A549 (cell line): ENCODE measurements around the gene CDKN2AIPNL. TPM values are rescaled to one million over a fixed set of nuclear protein-coding genes. Genes with fewer than 3 reads are reported as not detected.
"Not testable (repeated sequence)": the region's sequence is repeated elsewhere in the genome, so short reads cannot be mapped to it uniquely, and the experiment has no call there.

Source experiments
- ATAC-seq, 2 experiments: fragments of 200-7000 bp in 1 of 2; fragments of >200 bp in 1 of 2; cut with Nextera tagmentation in 1 of 2; cut with Tn5 transposase in 1 of 2; 3 replicates each; pipeline versions ENCODE4 v1.8.0 to v1.9.1; 2018 to 2020; ENCODE audit warnings: mild to moderate bottlenecking in 1 of 2, moderate library complexity in 1 of 2
- CTCF ChIA-PET: fragments of 300-600 bp; sonication (Branson Sonifier 250); formaldehyde crosslinking; extraction: SDS; loops from one replicate; lab custom pipeline; 2021; ENCODE audit warnings: antibody characterized with exemption, inconsistent platforms; lab: Yijun Ruan, JAX
- POLR2A ChIA-PET: fragments of 350-600 bp; formaldehyde crosslinking; extraction: SDS; loops from one replicate; lab custom pipeline; 2021; ENCODE audit warnings: antibody characterized with exemption, inconsistent platforms; lab: Yijun Ruan, JAX
- DNase-seq, 2 experiments: peaks; one replicate each; pipeline versions ENCODE4 v3.0.0 to v3.0.0-alpha.2; 2011 to 2016; ENCODE audit warnings: low read depth in 1 of 2, low spot score in 1 of 2
- FAIRE-seq: peaks from 2 replicates; lab custom pipeline; 2011; peaks lifted over from hg19 to GRCh38; lab: Jason Lieb, UNC
- H3K27ac ChIP-seq, 2 experiments: fragments of >200 bp; sonication (Bioruptor Twin); formaldehyde crosslinking; 3 replicates each; pipeline ENCODE4 v1.5.1; 2016 to 2017
- H3K4me1 ChIP-seq: fragments of >200 bp; sonication (Bioruptor Twin); formaldehyde crosslinking; 3 replicates; pipeline ENCODE4 v1.6.1; 2016
- H3K4me2 ChIP-seq: fragments of >200 bp; sonication (Bioruptor Twin); formaldehyde crosslinking; 3 replicates; pipeline ENCODE4 v1.6.1; 2016
- H3K4me3 ChIP-seq: fragments of >200 bp; sonication (Bioruptor Twin); formaldehyde crosslinking; 3 replicates; pipeline ENCODE4 v1.5.1; 2016
- H3K9me3 ChIP-seq: fragments of >200 bp; sonication (Bioruptor Twin); formaldehyde crosslinking; 3 replicates; pipeline ENCODE4 v1.6.1; 2016
- BCL3 ChIP-seq: fragments of >200 bp; sonication (Bioruptor Twin); formaldehyde crosslinking; IDR thresholded peaks from 3 replicates; pipeline ENCODE4 v1.6.1; 2016
- BHLHE40 ChIP-seq: IDR thresholded peaks from 2 replicates; pipeline ENCODE4 v1.6.1; 2012; ENCODE audit warnings: low read depth, low read length, inconsistent platforms
- CBX8 ChIP-seq: fragments of 200-600 bp; sonication (generic); IDR thresholded peaks from 2 replicates; pipeline ENCODE4 v1.6.1; 2016
- CTCF ChIP-seq: fragments of >200 bp; sonication (Bioruptor Twin); formaldehyde crosslinking; IDR thresholded peaks from 3 replicates; pipeline ENCODE4 v1.5.1; 2016
- EHMT2 ChIP-seq: fragments of 200-600 bp; sonication (generic); IDR thresholded peaks from 2 replicates; pipeline ENCODE4 v1.6.1; 2016; ENCODE audit warnings: antibody characterized with exemption, low read depth, mild to moderate bottlenecking, moderate library complexity
- EP300 ChIP-seq, 2 experiments: fragments of >200 bp; sonication (Bioruptor Twin); formaldehyde crosslinking; IDR thresholded peaks; 2 replicates in 1 of 2; 3 replicates in 1 of 2; pipeline ENCODE4 v1.6.1; 2016 to 2017
- FOSL2 ChIP-seq, 2 experiments: fragments of 450-650 bp in 1 of 2; fragments of >200 bp in 1 of 2; sonication (Bioruptor Twin) in 1 of 2; formaldehyde crosslinking; IDR thresholded peaks; 2 replicates each; pipeline versions ENCODE4 v1.5.0 to v1.6.1; 2016 to 2020; ENCODE audit warnings: mild to moderate bottlenecking in 1 of 2, moderate library complexity in 1 of 2
- FOXS1 ChIP-seq: fragments of 250-450 bp; sonication (Bioruptor Pico); IDR thresholded peaks from 2 replicates; pipeline ENCODE4 v1.5.0; 2020; ENCODE audit warnings: mild to moderate bottlenecking, moderate library complexity
- HDAC2 ChIP-seq: fragments of 200-600 bp; sonication (generic); IDR thresholded peaks from 2 replicates; pipeline ENCODE4 v1.6.1; 2016
- HES2 ChIP-seq: fragments of >200 bp; sonication (Bioruptor Twin); formaldehyde crosslinking; IDR thresholded peaks from 2 replicates; pipeline ENCODE4 v1.6.1; 2016
- JUNB ChIP-seq: fragments of >200 bp; sonication (Bioruptor Twin); formaldehyde crosslinking; IDR thresholded peaks from 2 replicates; pipeline ENCODE4 v1.6.1; 2016
- KDM5A ChIP-seq: fragments of 200-600 bp; sonication (generic); IDR thresholded peaks from 2 replicates; pipeline ENCODE4 v1.6.1; 2016; ENCODE audit warnings: antibody characterized with exemption, mild to moderate bottlenecking
- MAFK ChIP-seq: fragments of 450-650 bp; IDR thresholded peaks from 2 replicates; pipeline ENCODE4 v1.6.1; 2014; ENCODE audit not compliant: partially characterized antibody
- NFE2L2 ChIP-seq: fragments of 150-350 bp; conservative IDR thresholded peaks from 2 replicates; pipeline ENCODE4 v1.6.1; 2014; ENCODE audit warnings: low read length
- RARB ChIP-seq: fragments of 250-450 bp; sonication (Bioruptor Pico); IDR thresholded peaks from 2 replicates; pipeline ENCODE4 v1.8.0; 2021; ENCODE audit warnings: mild to moderate bottlenecking, moderate library complexity
- SREBF2 ChIP-seq: fragments of 450-650 bp; IDR thresholded peaks from 2 replicates; pipeline ENCODE4 v1.6.1; 2014; ENCODE audit warnings: mild to moderate bottlenecking, moderate library complexity
- USF2 ChIP-seq: fragments of 450-650 bp; IDR thresholded peaks from 2 replicates; pipeline ENCODE4 v1.6.1; 2014; ENCODE audit warnings: antibody characterized with exemption
- WGBS: methylation state at CpG from one replicate; pipeline ENCODE4 v1.1.6; 2017; ENCODE audit errors: missing lambda C conversion rate; 5-methylcytosine and 5-hydroxymethylcytosine counted together
- polyA plus RNA-seq, 4 experiments: library from polyadenylated mRNA; depleted of rRNA in 3 of 4; stranded (reverse); fragments of >200 nt; fragmentation: RNase III in 1 of 4; extraction: RNeasy Plus Mini Kit Qiagen cat#74134 plus additional on column Dnase treatment in 1 of 4; gene quantifications; 2 replicates in 3 of 4; 3 replicates in 1 of 4; pipeline ENCODE4 v1.2.3, GENCODE V29; 2011 to 2017

Gene CDKN2AIPNL
- polyA plus RNA-seq, 2 of the 4 experiments (the other 2 are of a cell fraction) = 48.0 to 49.9 TPM

- Histone ChIP-seq H3K4me3 (no peak overlapping the region), H3K27ac (no peak overlapping the region), H3K4me1 (peaks cover 4% of the 10 kb centered on the region; the same call in 1 of the 3 replicates), H3K4me2 (no peak overlapping the region), H3K9me3 (peaks cover 3% of the 10 kb centered on the region; the same call in 1 of the 3 replicates)
- no peak for FAIRE-seq
- 69% methylated on average over 2 of the region's 2 CpGs for WGBS
- ChIA-PET CTCF (interaction anchor here (0.5 kb wide), 1 partner anchor 11 kb away, joined by 3 read pairs; no protein-coding TSS in a partner anchor), POLR2A (no interaction called here)
- TF ChIP-seq FOXS1 (no peak), JUNB (no peak), SREBF2 (no peak), HES2 (no peak), HDAC2 (no peak), MAFK (no peak), CBX8 (no peak), NFE2L2 (no peak), RARB (CRISPR knock-in tag) (no peak), BHLHE40 (no peak)
- no peak for DNase-seq
- no peak for ATAC-seq
Observed at GRCh38 chr5:134423376-134423775, 11.7 kb upstream of the CDKN2AIPNL start.

GRCh38 chr5:134422791-134423365 lies 11.2 kb upstream of the CDKN2AIPNL start:
- CTCF ChIA-PET = no interaction called here
- POLR2A ChIA-PET = no interaction called here
- no peak overlapping the region for H3K27ac ChIP-seq
- DNase-seq (no peak), ATAC-seq (no peak), FAIRE-seq (no peak)
- H3K4me2 ChIP-seq = no peak overlapping the region
- H3K4me1 ChIP-seq = peaks cover 4% of the 10 kb centered on the region; the same call in 1 of the 3 replicates
- TF ChIP-seq KDM5A = no peak
- no peak for TF ChIP-seq HES2
- no peak for TF ChIP-seq CTCF
- no peak for TF ChIP-seq USF2
- no peak for TF ChIP-seq CBX8
- no peak for TF ChIP-seq BCL3
- TF ChIP-seq EHMT2 = no peak
- no peak for TF ChIP-seq RARB (CRISPR knock-in tag)
- TF ChIP-seq FOSL2 (IDR thresholded peaks at IDR 0.05) = no peak
- TF ChIP-seq FOSL2 (CRISPR knock-in tag; IDR thresholded peaks at IDR 0.05) = no peak
- TF ChIP-seq EP300 (IDR thresholded peaks at IDR 0.05) = no peak
- no peak overlapping the region for H3K4me3 ChIP-seq
- peaks cover 3% of the 10 kb centered on the region; the same call in 1 of the 3 replicates for H3K9me3 ChIP-seq
- 84% methylated on average over 7 of the region's 7 CpGs for WGBS

GRCh38 chr5:134421038-134421437 lies 9.4 kb upstream of the CDKN2AIPNL start:
- H3K9me3 ChIP-seq, ATAC-seq, POLR2A ChIA-PET, H3K4me2 ChIP-seq, DNase-seq, H3K27ac ChIP-seq, H3K4me3 ChIP-seq, FAIRE-seq: not testable (repeated sequence)
- H3K4me1 ChIP-seq = peaks cover 10% of the 10 kb centered on the region
- CTCF ChIA-PET = interaction anchor here (1.0 kb wide), 1 partner anchor 9 kb away, joined by 4 read pairs; the partner anchor contains the start of gene CDKN2AIPNL
- WGBS = 96% methylated on average over 4 of the region's 4 CpGs
